HepG2 (cell line): ENCODE results near the gene TBCE. TPM values are rescaled to one million over a fixed set of nuclear protein-coding genes. Genes with fewer than 3 reads are reported as not detected.

ENCODE experiments used
- ATAC-seq: fragments of 200-7000 bp; cut with Tn5 transposase; 3 replicates; pipeline ENCODE4 v1.9.1; 2020; ENCODE audit warnings: mild to moderate bottlenecking, moderate library complexity
- BruUV-seq: library from RNA; stranded (reverse); fragments of 400-500 nt; replicated peaks from 2 replicates; lab custom pipeline; 2021; lab: Mats Ljungman, UMichigan
- CTCF ChIA-PET: fragments of 300-600 bp; formaldehyde crosslinking; extraction: SDS; loops from one replicate; lab custom pipeline; 2021; ENCODE audit warnings: low total read pairs, inconsistent platforms, low intra/inter-chr PET ratio; lab: Yijun Ruan, JAX
- POLR2A ChIA-PET: fragments of 350-600 bp; sonication (Branson Sonifier 250); formaldehyde crosslinking; loops from one replicate; lab custom pipeline; 2020; ENCODE audit warnings: antibody characterized with exemption, inconsistent platforms; lab: Yijun Ruan, JAX
- DNase-seq: peaks from one replicate; pipeline ENCODE4 v3.0.0-alpha.2; 2015; ENCODE audit warnings: low spot score
- FAIRE-seq: peaks from 3 replicates; lab custom pipeline; 2011; peaks lifted over from hg19 to GRCh38; lab: Jason Lieb, UNC
- H2AFZ ChIP-seq: one replicate; pipeline ENCODE4 v1.6.1; 2011; ENCODE audit warnings: low read length, inconsistent platforms
- H3K27ac ChIP-seq: fragments of 300-600 bp; 3 replicates; pipeline ENCODE4 v1.8.0; 2011; ENCODE audit warnings: mixed run types, mild to moderate bottlenecking, mixed read lengths, low read length, inconsistent platforms; ENCODE audit not compliant: insufficient read depth; ENCODE audit errors: extremely low read length
- H3K27me3 ChIP-seq, 2 experiments: fragments of 200-600 bp in 1 of 2; 2 replicates in 1 of 2; 3 replicates in 1 of 2; pipeline versions ENCODE4 v1.6.0 to v1.8.0; 2011; ENCODE audit warnings: low read length in 2 of 2, mild to moderate bottlenecking in 2 of 2, moderate library complexity in 2 of 2, inconsistent platforms in 1 of 2; ENCODE audit not compliant: insufficient read depth in 2 of 2, control insufficient read depth in 1 of 2
- H3K36me3 ChIP-seq, 2 experiments: fragments of 200-600 bp in 1 of 2; replicated peaks in 1 of 2; 2 replicates in 1 of 2; 3 replicates in 1 of 2; pipeline versions ENCODE4 v1.5.1 to v1.8.0; 2011; ENCODE audit warnings: low read length in 2 of 2, inconsistent platforms in 1 of 2; ENCODE audit not compliant: insufficient read depth in 2 of 2, control insufficient read depth in 1 of 2
- H3K4me1 ChIP-seq: 2 replicates; pipeline ENCODE4 v1.5.1; 2012; ENCODE audit warnings: low read length, inconsistent platforms; ENCODE audit not compliant: insufficient read depth
- H3K4me2 ChIP-seq: 2 replicates; pipeline ENCODE4 v1.6.0; 2011; ENCODE audit warnings: low read depth, low read length, inconsistent platforms
- H3K4me3 ChIP-seq, 3 experiments: fragments of 200-600 bp in 1 of 3; sonication (generic), shearing (Covaris generic) in 1 of 3; replicated peaks in 1 of 3; 2 replicates each; pipeline ENCODE4 v1.5.1; 2011 to 2016; ENCODE audit warnings: low read length in 3 of 3, inconsistent platforms in 2 of 3, low read depth in 2 of 3, mild to moderate bottlenecking in 2 of 3, control low read depth in 1 of 3, mixed read lengths in 1 of 3; ENCODE audit not compliant: insufficient read depth in 1 of 3
- H3K79me2 ChIP-seq: one replicate; pipeline ENCODE4 v1.6.1; 2011; ENCODE audit warnings: low read length, inconsistent platforms; ENCODE audit not compliant: insufficient read depth
- H3K9ac ChIP-seq: 2 replicates; pipeline ENCODE4 v1.6.0; 2011; ENCODE audit warnings: mild to moderate bottlenecking, low read depth, low read length, inconsistent platforms; ENCODE audit not compliant: insufficient read depth
- H3K9me3 ChIP-seq: 2 replicates; pipeline ENCODE4 v1.5.1; 2012; ENCODE audit warnings: mild to moderate bottlenecking, low read length
- H4K20me1 ChIP-seq: 2 replicates; pipeline ENCODE4 v1.6.0; 2011; ENCODE audit warnings: inconsistent platforms, mild to moderate bottlenecking, low read length, moderate library complexity; ENCODE audit not compliant: insufficient read depth
- HNRNPL ChIP-seq: fragments of 200-400 bp; formaldehyde crosslinking; IDR thresholded peaks from 2 replicates; pipeline ENCODE4 v1.6.1; 2017; ENCODE audit warnings: mild to moderate bottlenecking, low read depth, low read length
- PHF21A ChIP-seq: sonication (generic); formaldehyde crosslinking; IDR thresholded peaks from 2 replicates; pipeline ENCODE4 v1.5.0; 2020; ENCODE audit warnings: mild to moderate bottlenecking, missing genetic modification reagents
- SIN3A ChIP-seq: IDR thresholded peaks from 2 replicates; pipeline ENCODE4 v1.6.1; 2011; ENCODE audit warnings: low read depth, mild to moderate bottlenecking, control low read depth, low read length, borderline replicate concordance
- SNAPC2 ChIP-seq: sonication (generic); formaldehyde crosslinking; IDR thresholded peaks from 2 replicates; pipeline ENCODE4 v1.8.1; 2022; ENCODE audit warnings: mild to moderate bottlenecking, missing genetic modification reagents
- SP4 ChIP-seq: sonication (generic); formaldehyde crosslinking; IDR thresholded peaks from 2 replicates; pipeline ENCODE4 v1.8.1; 2023; ENCODE audit warnings: mild to moderate bottlenecking, missing genetic modification reagents
- ZEB1 ChIP-seq: IDR thresholded peaks from 2 replicates; pipeline ENCODE4 v1.6.1; 2012; ENCODE audit warnings: mild to moderate bottlenecking, low read depth, inconsistent platforms; ENCODE audit not compliant: insufficient replicate concordance
- ZFYVE20 ChIP-seq: sonication (generic); formaldehyde crosslinking; IDR thresholded peaks from 2 replicates; pipeline ENCODE4 v1.8.0; 2023; ENCODE audit warnings: low read depth, mild to moderate bottlenecking, moderate library complexity, missing genetic modification reagents, borderline replicate concordance
- ZNF180 ChIP-seq: sonication (generic); formaldehyde crosslinking; IDR thresholded peaks from 2 replicates; pipeline ENCODE4 v1.4.0; 2020; ENCODE audit warnings: low read depth, missing genetic modification reagents, borderline replicate concordance
- ZNF30 ChIP-seq: sonication (generic); formaldehyde crosslinking; IDR thresholded peaks from 2 replicates; pipeline ENCODE4 v1.5.0; 2020; ENCODE audit warnings: mild to moderate bottlenecking, missing genetic modification reagents
- ZNF431 ChIP-seq: sonication (generic); formaldehyde crosslinking; IDR thresholded peaks from 2 replicates; pipeline ENCODE4 v1.9.0; 2022; ENCODE audit warnings: missing genetic modification reagents, low read depth, mild to moderate bottlenecking, borderline replicate concordance
- ZNF772 ChIP-seq: sonication (generic); formaldehyde crosslinking; IDR thresholded peaks from 2 replicates; pipeline ENCODE4 v1.5.0; 2020; ENCODE audit warnings: mild to moderate bottlenecking, missing genetic modification reagents
- ZNF781 ChIP-seq: sonication (generic); formaldehyde crosslinking; IDR thresholded peaks from 2 replicates; pipeline ENCODE4 v1.5.1; 2020; ENCODE audit warnings: borderline replicate concordance, mild to moderate bottlenecking, missing genetic modification reagents; ENCODE audit errors: not compliant biosample characterization
- WGBS: methylation state at CpG from one replicate; pipeline ENCODE4 v1.1.6; 2017; ENCODE audit warnings: low lambda C conversion rate; 5-methylcytosine and 5-hydroxymethylcytosine counted together
- in situ Hi-C: cut with HindIII; loops from 2 replicates; pipeline ENCODE4 v1.10.0; 2017; ENCODE audit warnings: low pct_unique_long_range_greater_than_20kb; ENCODE audit not compliant: extremely low pct_ligation_motif_present
- intact Hi-C: fragments of 100-400 bp; cut with micrococcal nuclease; formaldehyde crosslinking; loops from one replicate; pipeline ENCODE4 v1.10.0; 2022; ENCODE audit not compliant: unreplicated experiment
- polyA plus RNA-seq, 8 experiments: library from polyadenylated mRNA; depleted of rRNA in 3 of 8; stranded (reverse) in 7 of 8; unstranded in 1 of 8; fragments of >200 nt; fragmentation: Illumina TruSeq in 4 of 8; extraction: Trizol in 4 of 8; gene quantifications; 2 replicates each; pipeline versions ENCODE4 v1.2.1 to v1.2.3, GENCODE V29; 2011 to 2016; ENCODE audit warnings: low read depth in 4 of 8, missing spikeins in 1 of 8, mixed read lengths in 1 of 8; ENCODE audit not compliant: insufficient read depth in 1 of 8
- total RNA-seq, 5 experiments: library from RNA; depleted of rRNA; stranded (reverse); fragments of >200 nt; fragmentation: Illumina TruSeq; extraction: Trizol; gene quantifications; 2 replicates each; pipeline ENCODE4 v1.2.3, GENCODE V29; 2016; ENCODE audit warnings: low read depth in 1 of 5
- TF ChIP-seq, protein P1 (sequence below): sonication (generic); formaldehyde crosslinking; IDR thresholded peaks from 2 replicates; pipeline ENCODE4 v1.5.0; 2020; ENCODE audit warnings: mild to moderate bottlenecking, missing genetic modification reagents
- TF ChIP-seq, protein P2 (sequence below): sonication (generic); formaldehyde crosslinking; IDR thresholded peaks from 2 replicates; pipeline ENCODE4 v1.5.0; 2020; ENCODE audit warnings: missing genetic modification reagents

TBCE gene
- total and polyA plus RNA-seq, 2 of the 13 experiments (the other 11 are each of a cell fraction or from before 2014, with no cell fraction given) = 25.6 to 31.1 TPM

DNA sequence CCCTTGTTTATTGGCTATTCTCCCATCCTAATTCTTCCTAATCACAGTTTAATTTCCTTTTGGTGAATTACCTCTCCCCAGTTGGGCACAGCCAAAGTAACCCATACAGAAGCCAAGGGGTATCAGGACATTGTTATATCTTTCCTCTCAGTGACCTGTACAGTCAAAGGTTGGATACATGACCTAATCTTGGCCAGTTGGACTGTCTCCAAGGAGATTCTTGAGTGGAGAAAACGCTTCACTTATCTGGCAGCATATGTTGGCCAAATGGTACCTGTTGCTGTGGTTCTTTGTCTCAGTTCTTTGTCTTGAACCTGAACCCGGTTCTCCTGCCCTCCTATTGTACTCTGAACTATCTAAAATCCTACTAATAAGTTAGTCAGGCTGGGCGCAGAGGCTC is 15.3 kb upstream of the TBCE start (continued):
- no peak for TF ChIP-seq ZNF431 (CRISPR knock-in tag)
- no peak for TF ChIP-seq SIN3A

DNA sequence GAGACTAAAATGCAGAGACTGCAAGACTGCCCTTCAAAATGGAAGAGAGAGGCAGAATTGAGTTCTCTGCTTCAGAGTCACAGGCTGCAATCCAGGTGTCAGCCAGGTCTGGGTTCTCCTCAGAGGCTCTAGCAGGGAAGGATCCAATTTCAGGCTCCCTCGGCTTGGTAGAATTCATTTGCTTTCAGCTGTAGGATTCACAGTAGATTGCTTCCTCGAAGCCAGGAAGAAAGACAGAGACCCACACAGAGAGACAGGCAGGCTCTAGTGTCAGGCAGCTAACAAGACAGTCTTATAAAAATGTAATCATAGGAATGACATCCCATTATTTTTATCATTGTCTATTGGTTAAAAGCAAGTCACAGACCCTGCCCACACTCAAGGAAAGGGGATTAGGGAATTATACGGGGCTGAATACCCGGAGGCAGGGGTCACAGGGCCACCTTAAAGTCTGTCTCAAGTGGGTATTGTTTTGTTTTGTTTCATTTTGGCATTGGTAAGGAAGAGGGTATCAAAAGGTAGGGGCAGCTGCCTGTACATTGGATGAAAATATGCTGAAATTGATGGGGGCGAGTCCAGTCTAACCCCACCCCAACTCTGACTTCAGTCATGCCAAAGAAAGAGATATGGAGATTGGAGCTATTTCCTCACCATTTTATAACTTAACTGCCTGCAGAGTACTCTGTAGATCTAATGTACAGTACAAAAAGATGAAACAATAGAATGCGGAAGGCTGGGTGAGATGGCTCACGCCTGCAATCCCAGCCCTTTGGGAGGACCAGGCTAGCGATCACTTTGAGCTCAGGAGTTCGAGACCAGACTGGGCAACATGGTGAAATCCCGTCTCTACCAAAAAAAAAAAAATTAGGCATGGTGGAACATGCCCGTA is 9.5 kb upstream of the TBCE start:
- Histone ChIP-seq H3K9ac (peak overlapping the region; percentile 28; the same call in 1 of the 2 replicates), H4K20me1 (no peaks in the 10 kb centered on the region), H2AFZ (peak overlapping the region; percentile 81), H3K4me2 (peak overlapping the region; percentile 43), H3K79me2 (no peaks in the 10 kb centered on the region), H3K27ac (no peak overlapping the region), H3K4me1 (peaks cover 6% of the 10 kb centered on the region; the same call in 1 of the 2 replicates), H3K27me3 (no peaks in the 10 kb centered on the region), H3K9me3 (no peaks in the 10 kb centered on the region), H3K4me3 (peak overlapping the region in 1 of 3 experiments; percentile 2; a peak in 1 of 6 replicates), H3K36me3 (no peaks in the 10 kb centered on the region)
- BruUV-seq = no TSS peak
- ChIA-PET POLR2A (interaction anchor here (2.2 kb wide), 1 partner anchor 10 kb away, joined by 10 read pairs; the partner anchor contains the start of gene TBCE), CTCF (interaction anchor here (0.5 kb wide), 1 partner anchor 47 kb away, joined by 3 read pairs; no protein-coding TSS in a partner anchor)
- intact Hi-C loops (no loop called here), in situ Hi-C loops (no loop called here)
- WGBS = 66% methylated on average over 11 of the region's 11 CpGs
- DNase-seq = no peak
- peak; percentile 56; the same call in 2 of the 3 replicates for ATAC-seq
- TF ChIP-seq, protein P1, sequence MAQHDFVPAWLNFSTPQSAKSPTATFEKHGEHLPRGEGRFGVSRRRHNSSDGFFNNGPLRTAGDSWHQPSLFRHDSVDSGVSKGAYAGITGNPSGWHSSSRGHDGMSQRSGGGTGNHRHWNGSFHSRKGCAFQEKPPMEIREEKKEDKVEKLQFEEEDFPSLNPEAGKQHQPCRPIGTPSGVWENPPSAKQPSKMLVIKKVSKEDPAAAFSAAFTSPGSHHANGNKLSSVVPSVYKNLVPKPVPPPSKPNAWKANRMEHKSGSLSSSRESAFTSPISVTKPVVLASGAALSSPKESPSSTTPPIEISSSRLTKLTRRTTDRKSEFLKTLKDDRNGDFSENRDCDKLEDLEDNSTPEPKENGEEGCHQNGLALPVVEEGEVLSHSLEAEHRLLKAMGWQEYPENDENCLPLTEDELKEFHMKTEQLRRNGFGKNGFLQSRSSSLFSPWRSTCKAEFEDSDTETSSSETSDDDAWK (CRISPR knock-in tag) = no peak
- TF ChIP-seq HNRNPL (no peak), ZEB1 (no peak), ZNF781 (CRISPR knock-in tag) (no peak), ZNF180 (CRISPR knock-in tag) (no peak), ZNF30 (no peak), SNAPC2 (CRISPR knock-in tag) (no peak), PHF21A (CRISPR knock-in tag) (no peak), ZFYVE20 (CRISPR knock-in tag) (no peak), ZNF772 (CRISPR knock-in tag) (no peak), SP4 (CRISPR knock-in tag) (no peak)
- TF ChIP-seq, protein P2, sequence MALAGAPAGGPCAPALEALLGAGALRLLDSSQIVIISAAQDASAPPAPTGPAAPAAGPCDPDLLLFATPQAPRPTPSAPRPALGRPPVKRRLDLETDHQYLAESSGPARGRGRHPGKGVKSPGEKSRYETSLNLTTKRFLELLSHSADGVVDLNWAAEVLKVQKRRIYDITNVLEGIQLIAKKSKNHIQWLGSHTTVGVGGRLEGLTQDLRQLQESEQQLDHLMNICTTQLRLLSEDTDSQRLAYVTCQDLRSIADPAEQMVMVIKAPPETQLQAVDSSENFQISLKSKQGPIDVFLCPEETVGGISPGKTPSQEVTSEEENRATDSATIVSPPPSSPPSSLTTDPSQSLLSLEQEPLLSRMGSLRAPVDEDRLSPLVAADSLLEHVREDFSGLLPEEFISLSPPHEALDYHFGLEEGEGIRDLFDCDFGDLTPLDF = no peak
- no peak for FAIRE-seq
